ENCODE measurements around the gene ANKRD27.
"Not testable (repeated sequence)": the region's sequence is repeated elsewhere in the genome, so short reads cannot be mapped to it uniquely, and the experiment has no call there.

The ANKRD27 gene

GRCh38 chr19:32615569-32615968, 59.4 kb downstream of the ANKRD27 start:
- TF ChIP-seq GATA1 (IDR thresholded peaks at IDR 0.05; ENCODE audit: low read depth, low read length) (no peak), POLR2A (IDR thresholded peaks at IDR 0.05; ENCODE audit: low read length) (no peak)
- no peak for DNase-seq

GRCh38 chr19:32614916-32615315, 60.1 kb downstream of the ANKRD27 start:
- TF ChIP-seq POLR2A (IDR thresholded peaks at IDR 0.05; ENCODE audit: low read length) = no peak
- no peak for TF ChIP-seq GATA1 (IDR thresholded peaks at IDR 0.05; ENCODE audit: low read depth, low read length)
- DNase-seq = no peak

- no peak for TF ChIP-seq POLR2A (IDR thresholded peaks at IDR 0.05; ENCODE audit: low read length)
- no peak for TF ChIP-seq GATA1 (IDR thresholded peaks at IDR 0.05; ENCODE audit: low read depth, low read length)
- DNase-seq = no peak
These were observed 62.0 kb downstream of the ANKRD27 start for GRCh38 chr19:32613008-32613407.

- no peak for TF ChIP-seq POLR2A (IDR thresholded peaks at IDR 0.05; ENCODE audit: low read length)
- TF ChIP-seq GATA1 (IDR thresholded peaks at IDR 0.05; ENCODE audit: low read depth, low read length) = no peak
- no peak for DNase-seq
These were observed 63.8 kb downstream of the ANKRD27 start for GRCh38 chr19:32611161-32611560.

GRCh38 chr19:32607479-32607878, 67.5 kb downstream of the ANKRD27 start:
- no peak for TF ChIP-seq GATA1 (IDR thresholded peaks at IDR 0.05; ENCODE audit: low read depth, low read length)
- TF ChIP-seq POLR2A (IDR thresholded peaks at IDR 0.05; ENCODE audit: low read length) = no peak
- no peak for DNase-seq

- TF ChIP-seq POLR2A (IDR thresholded peaks at IDR 0.05; ENCODE audit: low read length) (no peak), GATA1 (IDR thresholded peaks at IDR 0.05; ENCODE audit: low read depth, low read length) (no peak)
- DNase-seq = no peak
These were observed 68.7 kb downstream of the ANKRD27 start for GRCh38 chr19:32606289-32606688.

GRCh38 chr19:32605544-32605943, 69.4 kb downstream of the ANKRD27 start:
- DNase-seq = no peak
- no peak for TF ChIP-seq POLR2A (IDR thresholded peaks at IDR 0.05; ENCODE audit: low read length)
- no peak for TF ChIP-seq GATA1 (IDR thresholded peaks at IDR 0.05; ENCODE audit: low read depth, low read length)

- DNase-seq = no peak
- TF ChIP-seq GATA1 (IDR thresholded peaks at IDR 0.05; ENCODE audit: low read depth, low read length) (no peak), POLR2A (IDR thresholded peaks at IDR 0.05; ENCODE audit: low read length) (no peak)
These were observed 71.0 kb downstream of the ANKRD27 start for GRCh38 chr19:32603961-32604360.

GRCh38 chr19:32599736-32600157, 75.2 kb downstream of the ANKRD27 start:
- DNase-seq = peak; percentile 80 to 87
- TF ChIP-seq GATA1 (IDR thresholded peaks at IDR 0.05; ENCODE audit: low read depth, low read length) (no peak), POLR2A (IDR thresholded peaks at IDR 0.05; ENCODE audit: low read length) (no peak)

- no peak for DNase-seq
- TF ChIP-seq GATA1 (IDR thresholded peaks at IDR 0.05; ENCODE audit: low read depth, low read length) (no peak), POLR2A (IDR thresholded peaks at IDR 0.05; ENCODE audit: low read length) (no peak)
These were observed 75.7 kb downstream of the ANKRD27 start for GRCh38 chr19:32599258-32599657.

GRCh38 chr19:32598022-32598421, 77.0 kb downstream of the ANKRD27 start:
- DNase-seq = no peak
- no peak for TF ChIP-seq GATA1 (IDR thresholded peaks at IDR 0.05; ENCODE audit: low read depth, low read length)
- no peak for TF ChIP-seq POLR2A (IDR thresholded peaks at IDR 0.05; ENCODE audit: low read length)

- DNase-seq = no peak
These were observed 79.5 kb downstream of the ANKRD27 start for GRCh38 chr19:32595491-32595890.

GRCh38 chr19:32594021-32594420, 81.0 kb downstream of the ANKRD27 start:
- no peak for DNase-seq
- TF ChIP-seq GATA1 (IDR thresholded peaks at IDR 0.05; ENCODE audit: low read depth, low read length) (no peak), POLR2A (IDR thresholded peaks at IDR 0.05; ENCODE audit: low read length) (no peak)

More at GRCh38 chr19:32595491-32595890, 79.5 kb downstream of the ANKRD27 start:
- TF ChIP-seq POLR2A (IDR thresholded peaks at IDR 0.05; ENCODE audit: low read length) = no peak
- TF ChIP-seq GATA1 (IDR thresholded peaks at IDR 0.05; ENCODE audit: low read depth, low read length) = no peak

GRCh38 chr19:32587747-32588504, 87.1 kb downstream of the ANKRD27 start:
- DNase-seq = not testable (repeated sequence)

- TF ChIP-seq GATA1 (IDR thresholded peaks at IDR 0.05; ENCODE audit: low read depth, low read length) (no peak), POLR2A (IDR thresholded peaks at IDR 0.05; ENCODE audit: low read length) (no peak)
- DNase-seq = peak; percentile 50 to 62
These were observed 93.2 kb downstream of the ANKRD27 start for GRCh38 chr19:32581705-32582179.

Data from erythroblast (primary cell).